Keratinocyte (primary cell): Measurements from ENCODE around the gene IER5. TPM values are rescaled to one million over a fixed set of nuclear protein-coding genes. Genes with fewer than 3 reads are reported as not detected.

ENCODE experiments used
- DNase-seq: peaks from one replicate; pipeline ENCODE4 v3.0.0-alpha.2; 2011; ENCODE audit warnings: low read depth, missing footprints, low spot score
- FAIRE-seq: peaks from 2 replicates; lab custom pipeline; 2011; peaks lifted over from hg19 to GRCh38; lab: Jason Lieb, UNC
- H2AFZ ChIP-seq: 2 replicates; pipeline ENCODE4 v1.6.0; 2012; ENCODE audit warnings: low read length, control low read depth, inconsistent platforms; ENCODE audit not compliant: control insufficient read depth
- H3K27ac ChIP-seq: 2 replicates; pipeline ENCODE4 v1.5.1; 2011; ENCODE audit warnings: low read length; ENCODE audit not compliant: control insufficient read depth, insufficient read depth
- H3K27me3 ChIP-seq: 3 replicates; pipeline ENCODE4 v1.6.0; 2011; ENCODE audit warnings: low read length; ENCODE audit not compliant: control insufficient read depth, insufficient read depth; ENCODE audit errors: extremely low read depth
- H3K36me3 ChIP-seq, 2 experiments: 2 replicates in 1 of 2; 3 replicates in 1 of 2; pipeline ENCODE4 v1.5.1; 2011; ENCODE audit warnings: low read length in 2 of 2, mild to moderate bottlenecking in 1 of 2; ENCODE audit not compliant: control insufficient read depth in 2 of 2, insufficient read depth in 2 of 2; ENCODE audit errors: extremely low read depth in 1 of 2
- H3K4me1 ChIP-seq: 3 replicates; pipeline ENCODE4 v1.5.1; 2011; ENCODE audit warnings: low read length; ENCODE audit not compliant: control insufficient read depth, insufficient read depth; ENCODE audit errors: extremely low read depth
- H3K4me2 ChIP-seq: 3 replicates; pipeline ENCODE4 v1.6.0; 2011; ENCODE audit warnings: low read depth, low read length; ENCODE audit not compliant: control insufficient read depth, insufficient read depth; ENCODE audit errors: extremely low read depth
- H3K4me3 ChIP-seq, 3 experiments: fragments of 200-600 bp in 1 of 3; sonication (generic) in 1 of 3; 2 replicates in 2 of 3; 3 replicates in 1 of 3; pipeline ENCODE4 v1.5.1; 2011 to 2016; ENCODE audit warnings: low read length in 3 of 3, mild to moderate bottlenecking in 3 of 3, control low read depth in 2 of 3, inconsistent platforms in 1 of 3, low read depth in 1 of 3, mixed read lengths in 1 of 3, mixed run types in 1 of 3, moderate library complexity in 1 of 3; ENCODE audit not compliant: control insufficient read depth in 2 of 3, insufficient read depth in 2 of 3; ENCODE audit errors: extremely low read depth in 1 of 3
- H3K79me2 ChIP-seq: 2 replicates; pipeline ENCODE4 v1.6.0; 2012; ENCODE audit warnings: low read length; ENCODE audit not compliant: control insufficient read depth, insufficient read depth
- H3K9ac ChIP-seq: 3 replicates; pipeline ENCODE4 v1.6.0; 2011; ENCODE audit warnings: low read length; ENCODE audit not compliant: control insufficient read depth, insufficient read depth; ENCODE audit errors: extremely low read depth
- H3K9me1 ChIP-seq: 3 replicates; pipeline ENCODE4 v1.6.0; 2011; ENCODE audit warnings: low read length; ENCODE audit not compliant: control insufficient read depth, insufficient read depth; ENCODE audit errors: extremely low read depth
- H3K9me3 ChIP-seq: 2 replicates; pipeline ENCODE4 v1.5.1; 2012; ENCODE audit warnings: low read depth, low read length; ENCODE audit not compliant: control insufficient read depth
- H4K20me1 ChIP-seq: 3 replicates; pipeline ENCODE4 v1.6.0; 2011; ENCODE audit warnings: low read length; ENCODE audit not compliant: control insufficient read depth, insufficient read depth; ENCODE audit errors: extremely low read depth
- EZH2 ChIP-seq: IDR thresholded peaks from one replicate; pipeline ENCODE4 v1.6.1; 2012; ENCODE audit warnings: inconsistent platforms, mild to moderate bottlenecking, low read length, moderate library complexity
- dilution Hi-C: fragments of 300-500 bp; cut with MboI; formaldehyde crosslinking; loops from one replicate; pipeline ENCODE4 v1.7.0; 2020; ENCODE audit warnings: low sequenced_read_pairs; ENCODE audit not compliant: extremely low pct_ligation_motif_present
- polyA plus RNA-seq, 5 experiments: library from polyadenylated mRNA; depleted of rRNA in 3 of 5; stranded (reverse) in 3 of 5; stranded (forward) in 1 of 5; unstranded in 1 of 5; fragments of >200 nt; gene quantifications; 1 replicate in 1 of 5; 2 replicates in 3 of 5; 3 replicates in 1 of 5; pipeline versions ENCODE4 v1.2.1 to v1.2.3, GENCODE V29; 2011 to 2012; ENCODE audit warnings: missing spikeins in 2 of 5, low read depth in 1 of 5, low replicate concordance in 1 of 5
- TF ChIP-seq, protein P1 (sequence below), 3 experiments: IDR thresholded peaks in 1 of 3; conservative IDR thresholded peaks in 1 of 3; optimal IDR thresholded peaks in 1 of 3; 2 replicates in 2 of 3; 3 replicates in 1 of 3; pipeline versions ENCODE3 to v1.5.1; 2011; ENCODE audit warnings: low read length in 3 of 3, mild to moderate bottlenecking in 3 of 3, moderate library complexity in 2 of 3, control low read depth in 1 of 3, inconsistent platforms in 1 of 3; ENCODE audit not compliant: insufficient read depth in 2 of 3; ENCODE audit errors: extremely low read depth in 1 of 3

IER5 gene
- polyA plus RNA-seq, 1 donor (not counting 4 experiments of a cell fraction or from before 2014, with no cell fraction given), result 22.5 TPM

DNA sequence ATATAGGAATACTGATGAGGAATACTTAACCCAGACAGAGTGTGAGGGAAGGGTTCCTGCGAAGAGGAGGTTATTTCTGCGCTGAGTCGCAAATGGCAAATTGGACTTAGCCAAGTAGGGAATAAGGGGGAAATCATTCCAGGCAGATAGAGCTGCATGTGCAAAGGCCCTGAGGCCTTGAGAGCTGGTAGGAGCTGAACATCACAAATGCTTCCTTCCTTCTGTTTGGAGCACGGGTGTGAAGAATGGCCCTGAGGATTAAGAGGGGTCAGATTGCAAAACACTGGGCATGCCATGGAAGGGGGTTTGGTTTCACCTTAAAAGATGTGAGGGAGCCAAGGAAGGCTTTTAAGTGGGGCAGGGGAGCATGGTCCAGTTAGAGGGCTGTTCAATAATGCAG lies 12.4 kb downstream of the IER5 start:
- Histone ChIP-seq H3K4me1 (peaks cover 49% of the 10 kb centered on the region), H2AFZ (no peak overlapping the region), H3K36me3 (peaks cover 0 to under 1% of the 10 kb centered on the region in 2 experiments), H3K4me3 (no peak overlapping the region), H4K20me1 (no peaks in the 10 kb centered on the region), H3K9ac (no peak overlapping the region), H3K27me3 (no peaks in the 10 kb centered on the region), H3K4me2 (peak overlapping the region; percentile 91), H3K27ac (peak overlapping the region; percentile 94), H3K9me3 (no peaks in the 10 kb centered on the region), H3K9me1 (no peaks in the 10 kb centered on the region), H3K79me2 (no peaks in the 10 kb centered on the region)
- dilution Hi-C loops, result no loop called here
- DNase-seq (no peak), FAIRE-seq (no peak)
- TF ChIP-seq, protein P1, sequence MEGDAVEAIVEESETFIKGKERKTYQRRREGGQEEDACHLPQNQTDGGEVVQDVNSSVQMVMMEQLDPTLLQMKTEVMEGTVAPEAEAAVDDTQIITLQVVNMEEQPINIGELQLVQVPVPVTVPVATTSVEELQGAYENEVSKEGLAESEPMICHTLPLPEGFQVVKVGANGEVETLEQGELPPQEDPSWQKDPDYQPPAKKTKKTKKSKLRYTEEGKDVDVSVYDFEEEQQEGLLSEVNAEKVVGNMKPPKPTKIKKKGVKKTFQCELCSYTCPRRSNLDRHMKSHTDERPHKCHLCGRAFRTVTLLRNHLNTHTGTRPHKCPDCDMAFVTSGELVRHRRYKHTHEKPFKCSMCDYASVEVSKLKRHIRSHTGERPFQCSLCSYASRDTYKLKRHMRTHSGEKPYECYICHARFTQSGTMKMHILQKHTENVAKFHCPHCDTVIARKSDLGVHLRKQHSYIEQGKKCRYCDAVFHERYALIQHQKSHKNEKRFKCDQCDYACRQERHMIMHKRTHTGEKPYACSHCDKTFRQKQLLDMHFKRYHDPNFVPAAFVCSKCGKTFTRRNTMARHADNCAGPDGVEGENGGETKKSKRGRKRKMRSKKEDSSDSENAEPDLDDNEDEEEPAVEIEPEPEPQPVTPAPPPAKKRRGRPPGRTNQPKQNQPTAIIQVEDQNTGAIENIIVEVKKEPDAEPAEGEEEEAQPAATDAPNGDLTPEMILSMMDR (optimal IDR thresholded peaks at IDR 0.05 in 1 of 3, IDR thresholded peaks at IDR 0.05 in 1 of 3, conservative IDR thresholded peaks at IDR 0.05 in 1 of 3; ENCODE audit: extremely low read depth in 1 of 3, insufficient read depth in 2 of 3, low read length in 3 of 3), result no peak
- TF ChIP-seq EZH2, result no peak

DNA sequence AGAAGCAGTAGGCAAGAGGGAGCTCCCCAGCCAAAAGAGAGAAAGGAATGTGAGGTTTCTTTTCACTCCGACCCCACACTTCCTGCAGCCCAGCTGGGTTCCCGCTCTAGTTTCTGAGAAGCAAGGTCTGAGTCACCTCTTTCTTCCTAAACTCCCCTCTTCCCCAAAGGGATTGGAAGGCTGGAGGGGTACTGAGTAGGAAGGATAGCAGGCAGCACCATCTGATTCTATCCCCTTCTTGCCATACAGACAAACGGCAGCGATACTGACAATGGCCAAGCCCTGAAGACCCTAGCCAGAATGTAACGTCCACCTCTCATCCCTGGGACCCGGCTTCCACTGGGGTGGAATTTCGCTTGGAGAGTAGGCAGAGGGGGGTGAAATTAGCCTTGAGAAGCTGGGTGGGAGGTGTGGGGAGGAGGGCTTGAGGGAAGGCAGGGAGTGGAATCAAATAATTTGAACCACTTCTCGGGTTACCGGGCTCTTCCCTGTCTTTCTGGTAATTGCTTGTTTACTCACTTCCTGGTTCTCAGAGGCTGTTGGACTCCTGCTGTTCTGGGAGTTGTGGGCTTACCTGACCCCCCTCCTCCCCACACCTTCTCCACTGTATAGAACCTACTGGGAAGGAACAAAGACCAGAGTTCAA lies 13.2 kb downstream of the IER5 start:
- H3K9me3 ChIP-seq, result no peaks in the 10 kb centered on the region
- no peak for FAIRE-seq

More for the DNA sequence above, 13.2 kb downstream of the IER5 start:
- peak overlapping the region; percentile 94 for H3K27ac ChIP-seq
- no peaks in the 10 kb centered on the region for H3K27me3 ChIP-seq
- H3K79me2 ChIP-seq, result no peaks in the 10 kb centered on the region
- DNase-seq, result no peak
- no peaks in the 10 kb centered on the region for H3K9me1 ChIP-seq
- no peak overlapping the region for H2AFZ ChIP-seq
- dilution Hi-C loops, result no loop called here
- peaks cover 56% of the 10 kb centered on the region for H3K4me1 ChIP-seq
- no peaks in the 10 kb centered on the region for H4K20me1 ChIP-seq
- H3K4me2 ChIP-seq, result peak overlapping the region; percentile 91
- H3K36me3 ChIP-seq, result no peaks in the 10 kb centered on the region
- peak overlapping the region; percentile 19 for H3K9ac ChIP-seq
- H3K4me3 ChIP-seq, result no peak overlapping the region
- TF ChIP-seq, protein P1 (optimal IDR thresholded peaks at IDR 0.05 in 1 of 3, IDR thresholded peaks at IDR 0.05 in 1 of 3, conservative IDR thresholded peaks at IDR 0.05 in 1 of 3; ENCODE audit: extremely low read depth in 1 of 3, insufficient read depth in 2 of 3, low read length in 3 of 3), result no peak
- no peak for TF ChIP-seq EZH2
